Spleen (tissue), 11 donors: ENCODE data around the gene KIFAP3. TPM values are rescaled to one million over a fixed set of nuclear protein-coding genes. Genes with fewer than 3 reads are reported as not detected.
A peak's percentile ranks its signal among the peaks of the same experiment; 100 is the strongest.

Source experiments
- DNase-seq: peaks from one replicate; pipeline ENCODE4 v3.0.0-alpha.2; 2020
- H3K27ac ChIP-seq, 8 donors: fragments of 200-600 bp; sonication (generic) in 7 of 8; 1 replicate in 4 of 8; 2 replicates in 4 of 8; pipeline versions ENCODE4 v1.5.0 to v1.8.0; 2016 to 2021; ENCODE audit warnings: inconsistent platforms in 4 of 8, mild to moderate bottlenecking in 4 of 8, moderate library complexity in 1 of 8
- H3K27me3 ChIP-seq, 7 donors: fragments of 200-600 bp; sonication (generic) in 6 of 7; replicated peaks in 1 of 7; 1 replicate in 4 of 7; 2 replicates in 3 of 7; pipeline versions ENCODE4 v1.5.0 to v1.8.0; 2016 to 2021; ENCODE audit warnings: inconsistent platforms in 3 of 7, mild to moderate bottlenecking in 1 of 7
- H3K36me3 ChIP-seq, 6 donors: fragments of 200-600 bp; sonication (generic) in 5 of 6; 1 replicate in 4 of 6; 2 replicates in 2 of 6; pipeline versions ENCODE4 v1.5.0 to v1.8.0; 2016 to 2021; ENCODE audit warnings: inconsistent platforms in 2 of 6
- H3K4me1 ChIP-seq, 6 donors: fragments of 200-600 bp; sonication (generic) in 5 of 6; 1 replicate in 3 of 6; 2 replicates in 3 of 6; pipeline versions ENCODE4 v1.5.0 to v1.8.0; 2016 to 2021; ENCODE audit warnings: inconsistent platforms in 3 of 6
- H3K4me3 ChIP-seq, 8 donors: fragments of 200-600 bp; sonication (generic) in 7 of 8; 1 replicate in 4 of 8; 2 replicates in 4 of 8; pipeline versions ENCODE4 v1.5.0 to v1.8.0; 2016 to 2021; ENCODE audit warnings: inconsistent platforms in 4 of 8, mild to moderate bottlenecking in 4 of 8, moderate library complexity in 2 of 8
- H3K9me3 ChIP-seq, 8 donors: fragments of 200-600 bp; sonication (generic) in 7 of 8; 1 replicate in 4 of 8; 2 replicates in 4 of 8; pipeline versions ENCODE4 v1.5.0 to v1.8.0; 2016 to 2021; ENCODE audit warnings: inconsistent platforms in 4 of 8
- POLR2A ChIP-seq, 3 donors: fragments of 450-650 bp; IDR thresholded peaks; one replicate each; pipeline ENCODE4 v1.5.1; 2017; ENCODE audit warnings: antibody characterized with exemption in 3 of 3, mild to moderate bottlenecking in 1 of 3
- POLR2AphosphoS5 ChIP-seq, 3 donors: sonication (generic); formaldehyde crosslinking; IDR thresholded peaks; one replicate each; pipeline ENCODE4 v1.5.1; 2017; ENCODE audit warnings: antibody characterized with exemption in 3 of 3
- WGBS, 5 donors: extraction: QIAGEN DNeasy Blood & Tissue Kit in 3 of 5; methylation state at CpG; one replicate each; pipeline versions ENCODE4 v1.1.5 to v1.1.7; 2013 to 2018; 5-methylcytosine and 5-hydroxymethylcytosine counted together
- intact Hi-C: fragments of 100-400 bp; cut with DNase I; formaldehyde crosslinking; loops from one replicate; pipeline ENCODE4 v1.15.0; 2023; ENCODE audit warnings: low total_unique reads
- polyA plus RNA-seq, 3 donors: library from polyadenylated mRNA; stranded (reverse); fragments of 200-250 nt; gene quantifications; one replicate each; pipeline ENCODE4 v1.2.1, GENCODE V29; 2013
- total RNA-seq, 7 donors: library from RNA; depleted of rRNA in 3 of 7; stranded (reverse); fragments of >200 nt in 3 of 7; fragmentation: NEBNext Ultra II Directional in 4 of 7; extraction: Animal tissue kit (Norgen Biotek cat#: 25700) in 4 of 7; gene quantifications; one replicate each; pipeline versions ENCODE4 v1.1.0 to v1.2.1, GENCODE V29; 2016 to 2021
- TF ChIP-seq, protein P1 (sequence below), 11 experiments: fragments of 200-600 bp in 7 of 11; fragments of 450-650 bp in 4 of 11; sonication (generic) in 4 of 11; IDR thresholded peaks in 8 of 11; conservative IDR thresholded peaks in 3 of 11; 1 replicate in 7 of 11; 2 replicates in 4 of 11; pipeline versions ENCODE4 v1.4.0 to v1.8.0; 2016 to 2021; ENCODE audit warnings: antibody characterized with exemption in 11 of 11, inconsistent platforms in 4 of 11, mild to moderate bottlenecking in 1 of 11
- donor health status: healthy with polysubstance abuse.
- donor health status: DM: no; HTN: no; CAD: no; lungs with moderate emphysema.
- donor health status: DM: no; HTN: no; CAD: no.
- donor health status: Bipolar disorder and iron deficiency.
- donor health status: healthy.
- donor health status: DM: no; HTN: no; CAD: no.
- donor health status: DM: yes; HTN: yes; CAD: no.

Gene KIFAP3
- total and polyA plus RNA-seq, 10 donors: 5.1 to 36.7 (median 20.6) TPM

- peak; percentile 64 for DNase-seq
- Histone ChIP-seq H3K4me3 (no peak overlapping the region), H3K4me1 (no peaks in the 10 kb centered on the region), H3K27ac (no peak overlapping the region), H3K9me3 (no peaks in the 10 kb centered on the region), H3K27me3 (no peaks in the 10 kb centered on the region), H3K36me3 (peaks cover 0 to 15% (median 3%) of the 10 kb centered on the region in 6 donors)
- 90 to 100% (median 93%) methylated on average over 2 to 4 of the region's 4 CpGs for WGBS, 5 donors
- TF ChIP-seq, protein P1, sequence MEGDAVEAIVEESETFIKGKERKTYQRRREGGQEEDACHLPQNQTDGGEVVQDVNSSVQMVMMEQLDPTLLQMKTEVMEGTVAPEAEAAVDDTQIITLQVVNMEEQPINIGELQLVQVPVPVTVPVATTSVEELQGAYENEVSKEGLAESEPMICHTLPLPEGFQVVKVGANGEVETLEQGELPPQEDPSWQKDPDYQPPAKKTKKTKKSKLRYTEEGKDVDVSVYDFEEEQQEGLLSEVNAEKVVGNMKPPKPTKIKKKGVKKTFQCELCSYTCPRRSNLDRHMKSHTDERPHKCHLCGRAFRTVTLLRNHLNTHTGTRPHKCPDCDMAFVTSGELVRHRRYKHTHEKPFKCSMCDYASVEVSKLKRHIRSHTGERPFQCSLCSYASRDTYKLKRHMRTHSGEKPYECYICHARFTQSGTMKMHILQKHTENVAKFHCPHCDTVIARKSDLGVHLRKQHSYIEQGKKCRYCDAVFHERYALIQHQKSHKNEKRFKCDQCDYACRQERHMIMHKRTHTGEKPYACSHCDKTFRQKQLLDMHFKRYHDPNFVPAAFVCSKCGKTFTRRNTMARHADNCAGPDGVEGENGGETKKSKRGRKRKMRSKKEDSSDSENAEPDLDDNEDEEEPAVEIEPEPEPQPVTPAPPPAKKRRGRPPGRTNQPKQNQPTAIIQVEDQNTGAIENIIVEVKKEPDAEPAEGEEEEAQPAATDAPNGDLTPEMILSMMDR (IDR thresholded peaks at IDR 0.05 in 8 of 11, conservative IDR thresholded peaks at IDR 0.05 in 3 of 11): no peak
- no peak for TF ChIP-seq POLR2AphosphoS5 (IDR thresholded peaks at IDR 0.05)
- TF ChIP-seq POLR2A (IDR thresholded peaks at IDR 0.05): no peak
- intact Hi-C loops: no loop called here
Measured at GRCh38 chr1:169945181-169945580, 129.3 kb downstream of the KIFAP3 start.

DNA sequence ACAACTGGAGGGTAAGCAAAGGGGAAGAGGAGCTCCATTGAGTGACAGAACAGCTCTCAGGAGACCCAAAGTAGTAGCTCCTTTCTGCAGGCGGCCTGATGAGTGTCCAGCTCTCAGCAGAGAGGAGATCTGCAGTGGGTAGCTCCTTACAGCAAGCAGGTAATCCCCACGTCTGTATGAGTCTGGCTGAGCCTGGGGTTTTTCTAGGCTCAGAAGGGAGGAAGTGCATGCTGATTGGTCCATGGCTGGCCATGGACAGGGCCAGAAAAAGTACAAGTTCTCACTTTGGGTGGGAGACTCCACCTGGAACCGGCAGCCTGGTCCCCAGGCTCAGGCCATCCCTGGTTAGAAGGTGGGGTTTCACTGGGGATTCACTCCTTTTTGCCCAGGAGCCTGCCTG is 129.9 kb downstream of the KIFAP3 start:
- H3K27me3 ChIP-seq: no peaks in the 10 kb centered on the region
- intact Hi-C loops: no loop called here
- TF ChIP-seq POLR2AphosphoS5 (IDR thresholded peaks at IDR 0.05) (no peak), POLR2A (IDR thresholded peaks at IDR 0.05) (no peak)
- TF ChIP-seq, protein P1 (IDR thresholded peaks at IDR 0.05 in 8 of 11, conservative IDR thresholded peaks at IDR 0.05 in 3 of 11): no peak
- H3K4me1 ChIP-seq: no peaks in the 10 kb centered on the region
- 75 to 96% (median 90%) methylated on average over 3 of the region's 3 CpGs for WGBS, 5 donors
- no peak overlapping the region for H3K27ac ChIP-seq
- no peak overlapping the region for H3K4me3 ChIP-seq
- H3K9me3 ChIP-seq: no peaks in the 10 kb centered on the region
- DNase-seq: no peak
- peaks cover 0 to 15% (median 3%) of the 10 kb centered on the region in 6 donors for H3K36me3 ChIP-seq

DNA sequence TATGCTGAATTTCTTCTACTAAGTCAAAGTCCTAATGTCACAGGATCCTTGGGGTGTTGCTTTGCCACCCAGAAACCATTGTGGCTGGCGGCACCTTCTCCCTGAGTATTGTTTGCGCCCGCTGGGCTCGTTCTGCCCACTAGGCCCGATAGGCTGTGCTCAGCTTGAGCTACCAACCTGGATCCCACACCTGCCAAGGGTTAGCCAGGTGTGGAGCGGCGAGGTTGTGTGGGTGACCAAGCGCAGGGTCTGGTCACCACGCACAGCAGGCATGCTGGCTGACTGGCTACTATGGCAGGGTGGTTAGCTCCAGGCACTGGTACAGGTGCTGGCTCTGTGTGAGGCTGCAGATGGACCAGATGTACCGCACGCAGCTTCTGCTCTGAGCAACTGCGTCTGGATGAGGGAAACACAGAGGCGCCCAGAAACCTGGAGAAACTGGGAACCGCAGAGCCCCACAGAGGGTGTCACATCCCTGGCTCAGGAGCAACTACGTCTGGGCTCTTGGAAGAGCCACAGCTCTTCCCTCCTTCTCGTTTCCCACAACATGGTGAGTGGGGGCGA is 130.4 kb downstream of the KIFAP3 start:
- Histone ChIP-seq H3K27me3 (no peaks in the 10 kb centered on the region), H3K4me1 (no peaks in the 10 kb centered on the region), H3K36me3 (peaks cover 0 to 15% (median 3%) of the 10 kb centered on the region in 6 donors), H3K4me3 (no peak overlapping the region), H3K9me3 (no peaks in the 10 kb centered on the region), H3K27ac (no peak overlapping the region)
- intact Hi-C loops: no loop called here
- peak; percentile 67 for DNase-seq
- WGBS, 5 donors: 88 to 95% (median 89%) methylated on average over 16 to 17 of the region's 17 CpGs
- TF ChIP-seq POLR2A (IDR thresholded peaks at IDR 0.05): no peak
- TF ChIP-seq POLR2AphosphoS5 (IDR thresholded peaks at IDR 0.05): peak in 1 of 3 donors; percentile 24
- TF ChIP-seq, protein P1 (IDR thresholded peaks at IDR 0.05 in 8 of 11, conservative IDR thresholded peaks at IDR 0.05 in 3 of 11): no peak

DNA sequence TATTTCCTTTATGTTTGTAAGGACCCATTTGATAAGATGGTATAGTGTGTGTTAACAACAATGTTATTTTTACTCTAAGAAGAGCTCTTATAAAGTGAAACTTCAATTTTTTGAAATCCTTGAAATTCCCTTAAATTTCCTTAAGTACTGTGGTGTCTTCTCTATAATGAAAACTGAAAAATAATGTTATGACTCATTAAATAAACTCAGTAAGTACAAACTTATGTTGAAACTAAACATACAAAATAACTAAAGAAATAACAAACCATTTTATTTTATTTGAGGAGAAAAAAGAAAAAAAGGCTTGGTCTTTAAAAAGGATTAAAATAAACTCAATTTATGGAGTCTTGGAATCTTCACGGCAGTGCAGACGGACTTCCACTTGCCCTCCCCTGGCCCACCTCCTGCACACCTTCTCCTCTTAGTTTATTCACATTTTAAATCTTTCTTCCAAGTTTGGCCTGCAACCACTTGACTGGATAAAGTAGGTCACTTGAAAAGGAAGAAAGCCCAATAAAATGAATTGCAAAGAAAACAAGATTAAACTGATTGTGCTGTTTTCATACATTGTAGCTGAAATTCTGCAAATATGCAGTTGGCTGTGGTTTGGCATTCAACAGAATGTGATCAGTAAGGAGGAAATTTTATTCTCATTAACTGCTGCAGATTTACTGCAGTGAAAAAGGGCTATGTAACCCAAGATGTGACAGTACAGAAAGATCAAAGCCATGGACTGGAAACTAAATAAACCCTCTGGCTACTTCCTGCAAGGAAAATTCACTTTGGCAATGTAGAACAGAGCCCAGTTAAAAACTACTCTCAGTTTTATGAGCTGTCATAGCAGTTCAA is 132.3 kb downstream of the KIFAP3 start:
- H3K27me3 ChIP-seq: no peaks in the 10 kb centered on the region
- TF ChIP-seq, protein P1 (IDR thresholded peaks at IDR 0.05 in 8 of 11, conservative IDR thresholded peaks at IDR 0.05 in 3 of 11): no peak
- TF ChIP-seq POLR2A (IDR thresholded peaks at IDR 0.05) (no peak), POLR2AphosphoS5 (IDR thresholded peaks at IDR 0.05) (no peak)
- 75 to 96% (median 90%) methylated on average over 2 of the region's 2 CpGs for WGBS, 5 donors
- peaks cover 0 to 15% (median 3%) of the 10 kb centered on the region in 6 donors for H3K36me3 ChIP-seq
- intact Hi-C loops: no loop called here
- DNase-seq: no peak
- H3K4me1 ChIP-seq: no peaks in the 10 kb centered on the region
- no peak overlapping the region for H3K27ac ChIP-seq
- no peaks in the 10 kb centered on the region for H3K9me3 ChIP-seq
- H3K4me3 ChIP-seq: no peak overlapping the region
